MCF 10A (cell line): Measurements from ENCODE around the gene TRAPPC12. TPM values are rescaled to one million over a fixed set of nuclear protein-coding genes. Genes with fewer than 3 reads are reported as not detected.

Experiments
- BruUV-seq: library from RNA; stranded (reverse); fragments of 400-500 nt; replicated peaks from 2 replicates; lab custom pipeline; 2021; lab: Mats Ljungman, UMichigan
- CTCF ChIA-PET: fragments of 300-600 bp; sonication (Branson Sonifier 250); formaldehyde crosslinking; extraction: SDS; loops from one replicate; lab custom pipeline; 2021; ENCODE audit warnings: antibody characterized with exemption, inconsistent platforms; lab: Yijun Ruan, JAX
- POLR2A ChIA-PET: fragments of 300-600, 350-650 bp; sonication (Branson Sonifier 250); formaldehyde crosslinking; extraction: SDS; loops from one replicate; lab custom pipeline; 2020; ENCODE audit warnings: antibody characterized with exemption, inconsistent platforms; lab: Yijun Ruan, JAX
- DNase-seq: peaks from one replicate; pipeline ENCODE4 v3.0.0-alpha.2; 2018; ENCODE audit not compliant: unreplicated experiment
- H3K27ac Mint-ChIP-seq: one replicate; pipeline ENCODE4 v1.8.0; 2022; ENCODE audit warnings: mild to moderate bottlenecking, low read depth, mixed read lengths; ENCODE audit not compliant: unreplicated experiment
- H3K27me3 Mint-ChIP-seq: one replicate; pipeline ENCODE4 v1.8.0; 2022; ENCODE audit warnings: mixed read lengths; ENCODE audit not compliant: insufficient read depth, unreplicated experiment
- H3K36me3 Mint-ChIP-seq: one replicate; pipeline ENCODE4 v1.8.0; 2022; ENCODE audit warnings: mild to moderate bottlenecking, moderate library complexity, mixed read lengths; ENCODE audit not compliant: insufficient read depth, unreplicated experiment
- H3K4me1 Mint-ChIP-seq: one replicate; pipeline ENCODE4 v1.8.0; 2022; ENCODE audit warnings: mixed read lengths; ENCODE audit not compliant: insufficient read depth, unreplicated experiment
- H3K4me3 Mint-ChIP-seq: one replicate; pipeline ENCODE4 v1.8.0; 2022; ENCODE audit warnings: mild to moderate bottlenecking, moderate library complexity, mixed read lengths; ENCODE audit not compliant: unreplicated experiment
- H3K9me3 Mint-ChIP-seq: one replicate; pipeline ENCODE4 v1.8.0; 2022; ENCODE audit warnings: mixed read lengths; ENCODE audit not compliant: unreplicated experiment
- CTCF ChIP-seq: fragments of 200-600 bp; IDR thresholded peaks from one replicate; pipeline ENCODE4 v1.8.0; 2022; ENCODE audit warnings: antibody characterized with exemption, mild to moderate bottlenecking; ENCODE audit not compliant: unreplicated experiment
- intact Hi-C: fragments of 100-400 bp; cut with micrococcal nuclease; formaldehyde crosslinking; loops from 2 replicates; pipeline ENCODE4 v1.14.1; 2022
- total RNA-seq: library from RNA; stranded (reverse); gene quantifications from 2 replicates; pipeline ENCODE4 v1.2.3, GENCODE V29; 2022

Gene TRAPPC12
- total RNA-seq, 1 experiment from 2014 or later = 84.4 TPM

GRCh38 chr2:3475771-3476170, 96.3 kb downstream of the TRAPPC12 start:
- BruUV-seq = no TSS peak
- peaks cover 30% of the 10 kb centered on the region for H3K36me3 Mint-ChIP-seq

DNA sequence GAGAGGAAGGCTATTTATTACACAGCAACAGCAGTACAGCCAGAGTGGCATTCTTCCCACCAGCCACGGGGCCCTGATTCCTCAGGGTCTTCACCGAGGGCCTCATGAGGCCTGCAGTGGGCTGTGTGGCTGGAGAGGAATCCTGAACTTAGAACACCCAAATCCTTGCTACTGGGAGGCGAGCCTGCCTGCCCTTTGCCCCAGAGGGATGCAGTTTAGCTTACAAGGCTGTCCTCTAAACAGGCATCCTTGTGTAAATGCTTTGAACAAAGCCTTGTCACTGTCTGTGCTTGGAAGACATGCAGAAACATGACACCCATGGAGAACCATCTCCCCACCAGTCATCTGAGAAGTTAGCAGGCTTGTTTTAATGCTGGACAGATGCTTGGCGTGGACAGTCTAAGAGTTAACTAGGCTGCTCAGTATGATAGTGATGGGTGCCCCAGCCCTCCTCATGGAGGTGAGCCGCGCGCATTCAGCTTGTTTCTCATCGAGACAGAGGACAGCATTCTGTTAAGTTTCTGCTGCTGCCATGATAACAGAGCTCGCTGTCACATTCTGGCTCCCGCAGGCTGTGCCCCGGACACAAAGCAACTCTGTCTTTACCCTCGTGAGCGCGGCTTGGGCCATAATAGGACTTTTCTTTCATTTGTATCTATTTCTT, 97.0 kb downstream of the TRAPPC12 start:
- Mint-ChIP-seq H3K9me3 (no peaks in the 10 kb centered on the region), H3K4me3 (no peak overlapping the region), H3K4me1 (peaks cover 8% of the 10 kb centered on the region), H3K36me3 (peaks cover 30% of the 10 kb centered on the region), H3K27me3 (no peaks in the 10 kb centered on the region), H3K27ac (no peak overlapping the region)
- DNase-seq = no peak
- CTCF ChIA-PET = interaction anchor here (1.9 kb wide), 1 partner anchor 12 kb away, joined by 6 read pairs; no protein-coding TSS in a partner anchor
- no TSS peak for BruUV-seq
- POLR2A ChIA-PET = interaction anchor here (1.5 kb wide), 1 partner anchor 17 kb away, joined by 5 read pairs; no protein-coding TSS in a partner anchor
- intact Hi-C loops = no loop called here
- no peak for TF ChIP-seq CTCF

More at GRCh38 chr2:3475771-3476170, 96.3 kb downstream of the TRAPPC12 start:
- H3K4me1 Mint-ChIP-seq = peaks cover 15% of the 10 kb centered on the region
- ChIA-PET CTCF (interaction anchor here (1.9 kb wide), 1 partner anchor 11 kb away, joined by 6 read pairs; no protein-coding TSS in a partner anchor), POLR2A (interaction anchor here (1.3 kb wide), 1 partner anchor 50 kb away, joined by 3 read pairs; no protein-coding TSS in a partner anchor)
- no peak for DNase-seq
- no peaks in the 10 kb centered on the region for H3K9me3 Mint-ChIP-seq
- no peak for TF ChIP-seq CTCF
- no peak overlapping the region for H3K27ac Mint-ChIP-seq
- no peaks in the 10 kb centered on the region for H3K27me3 Mint-ChIP-seq
- no peak overlapping the region for H3K4me3 Mint-ChIP-seq
- intact Hi-C loops = no loop called here

GRCh38 chr2:3476985-3477327, 97.5 kb downstream of the TRAPPC12 start:
- ChIA-PET CTCF (interaction anchor here (1.9 kb wide), 1 partner anchor 12 kb away, joined by 6 read pairs; no protein-coding TSS in a partner anchor), POLR2A (interaction anchor here (1.5 kb wide), 1 partner anchor 17 kb away, joined by 5 read pairs; no protein-coding TSS in a partner anchor)
- DNase-seq = no peak
- no peak for TF ChIP-seq CTCF
- H3K27me3 Mint-ChIP-seq = no peaks in the 10 kb centered on the region
- no peaks in the 10 kb centered on the region for H3K9me3 Mint-ChIP-seq
- H3K27ac Mint-ChIP-seq = no peak overlapping the region
- intact Hi-C loops = no loop called here
- peaks cover 3% of the 10 kb centered on the region for H3K4me1 Mint-ChIP-seq
- H3K36me3 Mint-ChIP-seq = peaks cover 30% of the 10 kb centered on the region
- no peak overlapping the region for H3K4me3 Mint-ChIP-seq
- no TSS peak for BruUV-seq

GRCh38 chr2:3478846-3479385, 99.4 kb downstream of the TRAPPC12 start:
- no peak overlapping the region for H3K27ac Mint-ChIP-seq
- no TSS peak for BruUV-seq
- H3K27me3 Mint-ChIP-seq = no peaks in the 10 kb centered on the region
- no peaks in the 10 kb centered on the region for H3K4me1 Mint-ChIP-seq
- TF ChIP-seq CTCF = no peak
- intact Hi-C loops = no loop called here
- CTCF ChIA-PET = no interaction called here
- no peak overlapping the region for H3K4me3 Mint-ChIP-seq
- no peak for DNase-seq
- POLR2A ChIA-PET = interaction anchor here (0.9 to 3.0 kb wide), 3 partner anchors 8 to 13 kb away, joined by 4 to 14 read pairs (median 5); no protein-coding TSS in a partner anchor
- H3K9me3 Mint-ChIP-seq = no peaks in the 10 kb centered on the region
- peaks cover 30% of the 10 kb centered on the region for H3K36me3 Mint-ChIP-seq
